SW480 (cell line): ENCODE results near the gene HOXC12.

Experiments
- DNase-seq: peaks from one replicate; pipeline ENCODE4 v3.0.0-alpha.2; 2016; ENCODE audit warnings: low spot score

Gene HOXC12

DNA sequence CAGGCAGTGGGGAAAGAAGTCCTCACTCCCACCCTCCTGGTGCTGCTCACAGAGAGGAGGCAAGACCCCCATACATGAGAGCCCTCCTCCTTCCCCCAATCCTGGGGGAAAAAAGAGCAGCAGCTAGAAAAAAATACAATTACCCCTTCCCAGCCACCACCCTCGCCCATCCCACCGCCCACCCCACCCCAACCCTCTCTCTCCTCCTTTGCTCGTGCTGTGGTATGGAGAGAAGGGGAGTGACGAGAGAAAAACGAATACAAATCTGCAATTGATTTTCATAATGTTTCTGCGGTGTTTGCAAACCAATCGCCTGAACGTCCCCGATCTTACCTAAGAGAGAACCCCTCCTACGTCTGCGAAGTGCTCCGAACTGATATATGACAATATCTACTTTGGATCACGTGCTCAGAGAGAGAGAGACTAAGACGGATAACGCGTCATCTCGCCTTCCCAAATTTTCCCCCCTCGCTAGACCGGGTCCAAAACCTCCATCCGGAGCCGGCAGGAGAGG is 18.1 kb downstream of the HOXC12 start, which contains the start of gene HOXC11:
Gene HOXC11, plus strand, starts transcription at position 405 of the 514 bp plus-strand sequence. CDS start 116 bp downstream, outside the sequence.
- no peak for DNase-seq

DNA sequence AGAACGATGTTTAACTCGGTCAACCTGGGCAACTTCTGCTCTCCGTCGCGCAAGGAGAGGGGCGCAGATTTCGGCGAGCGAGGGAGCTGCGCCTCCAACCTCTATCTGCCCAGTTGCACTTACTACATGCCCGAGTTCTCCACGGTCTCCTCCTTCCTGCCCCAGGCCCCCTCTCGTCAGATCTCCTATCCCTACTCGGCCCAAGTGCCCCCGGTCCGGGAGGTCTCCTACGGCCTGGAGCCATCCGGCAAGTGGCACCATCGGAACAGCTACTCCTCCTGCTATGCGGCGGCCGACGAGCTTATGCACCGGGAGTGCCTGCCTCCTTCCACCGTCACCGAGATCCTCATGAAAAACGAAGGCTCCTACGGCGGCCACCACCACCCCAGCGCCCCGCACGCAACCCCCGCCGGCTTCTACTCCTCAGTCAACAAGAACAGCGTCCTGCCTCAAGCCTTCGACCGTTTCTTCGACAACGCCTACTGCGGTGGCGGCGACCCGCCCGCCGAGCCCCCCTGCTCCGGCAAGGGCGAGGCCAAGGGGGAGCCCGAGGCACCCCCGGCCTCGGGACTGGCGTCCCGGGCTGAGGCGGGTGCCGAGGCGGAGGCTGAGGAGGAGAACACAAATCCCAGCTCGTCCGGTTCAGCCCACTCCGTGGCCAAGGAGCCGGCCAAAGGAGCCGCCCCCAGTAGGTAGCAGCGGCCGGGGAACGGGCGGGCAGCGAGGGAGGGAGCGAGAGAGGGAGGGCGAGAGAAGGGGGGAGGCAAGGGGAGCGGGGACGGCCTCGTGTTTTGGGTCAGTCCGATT is 18.7 kb downstream of the HOXC12 start:
- DNase-seq: no peak

DNA sequence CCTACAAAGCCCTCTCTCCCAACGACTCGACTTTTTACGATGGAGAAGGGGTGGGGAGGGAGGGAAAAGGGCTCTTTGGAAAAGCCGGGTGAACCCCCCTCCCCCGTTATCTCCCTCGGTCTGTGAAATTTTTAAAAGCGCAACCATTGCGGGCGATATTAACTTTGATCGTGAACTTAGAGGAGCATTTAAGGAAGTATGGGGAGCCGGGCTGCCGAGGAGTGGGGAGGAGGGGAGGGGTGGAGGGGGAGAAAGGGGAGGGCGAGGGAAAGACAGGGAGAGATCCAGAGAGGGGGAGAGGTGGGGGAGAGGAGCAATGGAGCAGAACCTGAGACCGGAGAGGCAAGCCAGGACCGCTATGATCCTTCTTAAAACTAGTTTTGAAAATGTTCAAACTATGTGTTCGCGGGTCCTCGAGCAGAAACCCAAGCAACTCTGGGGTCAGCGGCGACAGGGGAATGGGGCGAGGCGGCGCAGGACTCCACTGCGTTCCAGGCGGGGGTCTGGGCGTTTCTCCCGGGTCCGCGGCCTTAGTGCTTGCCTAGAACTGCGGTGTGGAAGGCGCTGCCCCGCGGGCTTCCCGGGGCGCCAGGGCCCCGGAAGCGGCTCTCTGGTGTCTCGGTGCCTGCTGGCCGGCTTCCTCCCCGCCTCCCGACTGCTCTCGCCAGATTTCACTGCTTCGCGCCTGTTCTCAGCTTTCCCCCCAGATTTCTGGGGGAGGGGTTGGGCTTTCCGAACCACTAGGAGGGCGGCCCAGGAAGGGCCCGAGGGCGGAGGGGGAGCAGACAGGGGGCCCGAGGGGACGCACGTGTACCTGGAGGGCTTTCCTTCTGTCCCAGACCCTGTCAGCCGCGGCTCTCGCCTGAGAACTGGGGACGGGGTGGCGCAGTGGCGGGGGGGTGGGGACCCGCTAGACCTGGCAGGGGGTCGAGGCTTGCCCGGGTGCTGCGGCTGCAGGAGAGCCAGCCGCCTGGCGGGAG is 19.7 kb downstream of the HOXC12 start, which contains the start of gene HOTAIR:
Gene HOTAIR, minus strand, starts transcription at position 871 of the 980 bp plus-strand sequence.
- peak; percentile 65 for DNase-seq

DNA sequence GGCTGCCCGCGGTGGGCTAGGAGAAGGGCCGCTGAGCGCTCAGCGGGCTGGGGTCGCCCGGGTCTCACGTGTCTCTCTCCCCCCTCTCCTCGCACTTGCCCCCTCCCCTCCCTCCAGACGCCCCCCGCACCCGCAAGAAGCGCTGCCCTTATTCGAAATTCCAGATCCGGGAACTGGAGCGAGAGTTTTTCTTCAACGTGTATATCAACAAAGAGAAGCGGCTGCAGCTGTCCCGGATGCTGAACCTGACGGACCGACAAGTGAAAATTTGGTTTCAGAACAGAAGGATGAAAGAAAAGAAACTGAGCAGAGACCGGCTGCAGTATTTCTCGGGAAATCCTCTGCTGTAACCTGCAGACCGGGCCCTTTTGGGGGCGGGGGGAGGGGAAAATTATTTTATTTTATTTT is 20.4 kb downstream of the HOXC12 start:
- DNase-seq: no peak

DNA sequence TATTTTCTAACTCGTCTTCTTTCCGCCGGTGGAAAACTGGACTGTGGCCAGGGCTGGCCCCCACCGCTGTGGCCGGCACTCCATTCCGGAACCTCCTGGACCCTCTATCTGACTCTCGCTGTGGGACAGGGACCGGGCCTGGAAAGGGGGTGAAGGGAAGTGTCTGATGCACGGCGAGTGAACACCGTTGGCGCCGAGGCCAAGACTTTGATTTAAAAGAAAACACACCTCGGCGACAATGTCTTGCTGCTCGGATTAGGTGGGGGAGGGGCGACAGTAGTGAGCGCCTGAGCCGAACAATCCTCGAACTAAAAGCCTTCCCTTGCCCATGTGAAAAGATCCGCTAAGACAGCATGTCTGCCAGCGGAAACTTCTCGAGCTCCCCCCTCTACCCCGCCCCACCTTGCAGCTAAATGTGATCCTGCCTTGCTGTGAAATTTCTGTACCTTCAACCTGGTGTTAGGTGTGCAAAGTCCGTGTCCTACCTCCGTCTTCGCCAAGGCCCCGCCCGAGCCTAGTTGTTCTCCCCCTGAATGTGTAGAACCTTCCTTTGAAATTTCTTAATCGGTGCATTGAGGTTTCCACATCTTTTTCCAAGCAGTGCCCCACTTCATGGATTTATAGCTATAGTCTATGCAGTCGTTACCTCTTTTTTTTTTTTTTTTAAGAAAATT is 20.9 kb downstream of the HOXC12 start:
- DNase-seq: no peak

DNA sequence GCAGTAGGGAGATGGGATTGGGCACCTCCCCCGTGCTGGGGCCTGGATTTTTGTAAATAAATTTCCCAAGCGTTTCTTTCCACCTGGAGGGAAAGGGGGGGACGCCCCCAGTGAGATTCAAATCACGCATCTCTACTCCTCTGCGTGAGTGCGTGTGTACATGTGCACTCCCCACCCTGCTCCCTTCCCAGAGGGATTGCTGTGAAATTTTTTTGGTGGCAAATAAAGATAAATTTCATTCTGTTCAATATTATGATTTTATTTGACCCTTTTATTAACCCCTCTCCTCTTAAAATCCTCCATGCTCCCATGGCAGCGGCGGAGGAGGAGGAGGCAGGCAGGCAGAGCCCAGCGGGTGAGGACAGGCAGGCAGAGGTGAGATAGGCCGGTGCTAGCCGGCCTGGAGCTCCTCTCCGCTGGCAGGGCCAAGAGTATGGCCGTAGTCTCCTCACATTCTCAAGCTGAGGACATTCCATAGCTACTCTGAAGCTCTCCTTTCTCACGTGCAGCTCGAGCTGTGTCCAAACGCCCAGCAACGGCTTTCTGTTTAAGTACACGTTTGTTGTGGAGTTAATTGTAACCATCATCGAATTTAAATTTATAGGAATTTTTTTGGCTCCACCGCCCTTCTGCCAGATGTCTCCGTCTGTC is 21.6 kb downstream of the HOXC12 start:
- no peak for DNase-seq

DNA sequence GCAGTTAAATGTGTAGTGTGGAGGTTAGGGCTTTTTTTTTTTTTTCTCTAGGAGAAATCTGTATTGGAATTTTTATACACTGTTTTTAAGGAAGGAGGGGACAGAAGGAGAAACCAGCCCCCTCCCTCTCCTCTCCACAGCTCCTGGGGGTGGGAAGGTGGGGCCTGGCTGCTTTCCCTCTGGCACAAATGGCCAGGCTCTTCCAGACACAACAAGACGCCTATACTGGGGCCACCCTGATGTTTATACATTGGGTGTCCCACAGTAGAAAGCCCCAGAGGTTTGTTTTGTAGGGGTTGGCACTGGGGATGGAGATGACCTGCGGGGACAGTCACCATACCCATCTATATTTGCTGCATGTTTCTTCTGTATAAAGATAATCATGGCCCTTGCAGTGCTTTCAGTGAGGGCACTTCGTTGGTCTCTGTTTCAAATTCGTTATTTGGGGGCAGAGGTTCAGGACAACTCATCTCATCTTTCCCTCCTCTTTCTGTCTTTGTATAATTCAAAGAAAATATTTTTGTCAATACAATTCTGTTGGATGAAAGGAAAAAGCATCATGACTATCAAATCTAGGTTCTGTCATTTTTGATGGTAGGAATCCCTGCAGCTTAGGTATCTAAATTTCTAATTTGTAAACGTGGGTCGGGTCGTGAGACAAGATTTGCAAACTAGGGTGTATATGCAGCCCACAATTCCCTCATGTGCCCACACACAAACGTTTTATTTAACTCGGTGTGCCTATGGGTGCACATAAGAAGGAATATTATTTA is 22.3 kb downstream of the HOXC12 start:
- no peak for DNase-seq

DNA sequence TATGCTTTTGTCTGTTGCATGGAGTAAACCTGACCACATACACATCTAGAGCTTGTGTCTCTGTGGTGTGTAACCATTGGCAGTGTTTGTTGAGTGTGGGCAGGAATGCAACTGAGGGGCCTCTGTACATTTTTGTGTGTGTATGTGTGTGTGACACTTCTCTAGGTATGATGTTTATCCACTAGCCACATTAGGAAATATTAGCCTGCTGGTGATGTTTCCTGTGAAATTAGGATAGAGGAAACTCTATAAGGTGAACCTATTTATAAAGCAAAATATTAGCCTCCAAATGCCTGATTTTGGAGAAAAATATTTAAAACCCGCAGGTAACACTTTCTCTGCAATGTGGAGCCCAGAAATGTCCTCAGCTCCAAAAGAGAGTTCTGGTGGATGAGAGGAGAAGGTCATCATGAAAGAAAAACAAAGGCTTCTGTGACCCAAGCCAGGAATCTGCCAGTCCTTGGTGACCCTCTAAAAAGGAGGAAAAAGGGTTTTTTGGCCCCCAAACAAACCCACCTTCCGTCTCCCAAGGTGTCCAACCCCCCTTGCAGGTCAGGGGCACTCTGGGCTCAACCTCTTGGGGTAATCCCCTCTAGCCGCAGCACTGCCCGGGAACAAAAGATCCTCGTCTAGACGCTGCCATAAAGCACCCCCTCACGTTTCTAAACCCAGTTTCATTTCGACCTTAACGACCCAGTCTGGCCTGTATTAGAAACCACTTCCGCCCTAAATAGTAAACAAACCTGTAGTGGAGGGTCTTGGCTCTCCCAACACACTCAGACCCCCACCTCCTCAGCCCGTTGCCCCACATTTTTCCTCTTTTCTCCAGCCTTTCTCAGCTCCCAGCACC is 23.1 kb downstream of the HOXC12 start:
- DNase-seq: peak; percentile 68

DNA sequence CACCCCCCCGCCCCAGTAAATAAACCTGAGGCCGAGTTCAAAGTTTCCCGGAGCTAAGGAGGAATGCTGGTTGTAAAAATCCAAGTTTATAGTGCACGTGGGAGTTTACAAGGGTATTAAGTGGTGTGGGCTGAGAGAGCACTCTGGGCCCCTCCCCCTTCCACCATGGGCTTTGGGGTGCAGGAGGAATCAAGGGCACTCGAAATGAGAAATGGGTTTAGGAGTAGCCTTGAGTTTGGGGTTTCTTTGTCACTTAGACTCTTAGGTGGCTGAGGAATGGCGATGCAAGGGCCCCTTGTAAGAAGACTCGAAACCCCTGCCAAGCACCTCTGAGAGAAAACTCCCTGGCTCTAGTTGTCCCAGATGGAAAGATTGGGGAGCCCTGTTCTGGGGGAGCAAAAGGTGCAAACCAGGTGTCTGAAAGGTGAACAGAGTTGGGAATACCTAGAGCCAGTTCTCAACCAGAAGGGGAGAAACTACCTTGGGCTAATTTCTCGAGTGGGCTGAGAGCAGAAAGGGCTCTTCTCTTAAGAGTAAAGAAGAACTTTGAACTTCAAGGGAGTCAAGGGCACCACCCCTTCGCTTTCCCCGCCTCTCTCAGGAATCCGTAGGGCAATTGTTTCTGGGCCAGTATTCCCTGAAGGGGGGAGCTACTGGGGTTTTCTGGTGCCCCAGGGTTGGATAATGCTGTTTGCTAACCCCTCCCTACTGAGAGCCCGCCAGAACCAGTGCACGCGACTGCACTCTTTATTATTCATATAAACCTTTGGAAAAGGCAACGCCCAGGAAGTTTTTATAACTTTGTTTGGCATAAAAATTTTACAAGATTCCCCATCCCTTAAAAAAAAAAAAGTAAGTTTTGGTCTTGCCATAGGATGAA is 24.0 kb downstream of the HOXC12 start:
- peak; percentile 88 for DNase-seq

DNA sequence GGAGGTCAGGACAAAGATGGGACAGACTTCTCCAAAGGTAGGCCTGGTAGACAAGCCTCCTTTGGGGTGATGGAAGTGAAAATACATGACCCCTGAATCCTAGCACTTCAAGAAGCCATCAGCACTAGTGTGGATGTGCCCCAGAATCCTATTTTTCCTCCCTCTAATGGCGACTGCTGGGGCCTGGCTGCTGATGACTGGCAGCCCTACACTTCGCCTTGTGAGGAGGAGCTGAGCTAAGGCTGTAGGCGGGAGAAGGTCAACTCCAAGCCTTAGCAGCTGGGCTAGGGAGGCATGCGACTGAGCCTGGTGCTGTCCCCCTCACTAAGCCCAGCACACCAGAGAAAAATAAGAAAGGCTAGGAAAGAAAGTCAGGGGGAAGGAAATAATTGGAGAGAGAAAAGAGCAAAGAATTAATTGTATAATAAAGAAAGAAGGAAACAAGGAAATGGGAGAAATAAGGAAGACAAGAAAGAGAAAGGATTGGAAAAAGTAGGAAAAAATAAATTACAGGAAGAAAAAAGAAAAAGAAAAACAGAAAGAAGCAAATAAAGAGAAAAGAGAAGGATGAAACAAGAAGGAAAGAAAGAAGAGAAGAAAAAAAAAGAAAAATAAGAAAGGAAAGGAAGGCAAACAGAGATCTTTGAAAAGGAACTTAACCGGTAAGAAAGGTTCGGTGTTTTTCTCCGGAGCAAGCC is 25.6 kb downstream of the HOXC12 start:
- DNase-seq: no peak

DNA sequence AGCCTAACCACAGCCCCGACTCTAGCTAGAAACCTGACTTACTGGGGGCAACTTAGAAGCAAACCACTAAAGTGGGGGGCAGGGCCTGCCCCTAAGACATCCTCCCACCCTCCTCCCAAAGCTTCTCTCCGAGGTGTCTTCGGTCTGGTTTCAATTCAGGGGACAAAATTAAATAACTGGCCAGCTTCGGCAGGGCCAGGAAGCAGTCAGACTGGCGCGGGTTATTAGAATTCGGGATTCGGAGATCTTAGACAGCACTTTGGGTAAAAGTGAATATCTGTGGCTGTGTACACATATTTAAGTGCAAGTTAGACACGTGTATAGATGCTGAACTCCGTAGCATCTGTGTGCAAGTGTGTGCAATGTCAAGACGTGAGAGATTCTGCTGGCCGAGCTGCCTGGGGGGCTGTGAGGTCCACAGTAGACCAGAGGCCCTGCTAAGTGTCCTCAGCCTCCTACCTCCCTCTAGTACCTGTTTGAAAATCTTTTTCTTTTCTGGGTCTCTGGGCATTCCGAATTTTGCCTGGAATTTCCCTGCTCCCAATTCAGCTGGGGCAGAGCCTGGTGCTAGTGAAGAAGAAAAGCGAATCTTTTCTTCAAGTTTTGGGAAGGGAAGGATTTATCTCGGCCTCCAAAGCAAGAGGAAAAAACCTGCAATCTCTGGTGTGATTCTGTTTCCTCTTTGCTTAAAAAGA is 26.2 kb downstream of the HOXC12 start:
- no peak for DNase-seq

DNA sequence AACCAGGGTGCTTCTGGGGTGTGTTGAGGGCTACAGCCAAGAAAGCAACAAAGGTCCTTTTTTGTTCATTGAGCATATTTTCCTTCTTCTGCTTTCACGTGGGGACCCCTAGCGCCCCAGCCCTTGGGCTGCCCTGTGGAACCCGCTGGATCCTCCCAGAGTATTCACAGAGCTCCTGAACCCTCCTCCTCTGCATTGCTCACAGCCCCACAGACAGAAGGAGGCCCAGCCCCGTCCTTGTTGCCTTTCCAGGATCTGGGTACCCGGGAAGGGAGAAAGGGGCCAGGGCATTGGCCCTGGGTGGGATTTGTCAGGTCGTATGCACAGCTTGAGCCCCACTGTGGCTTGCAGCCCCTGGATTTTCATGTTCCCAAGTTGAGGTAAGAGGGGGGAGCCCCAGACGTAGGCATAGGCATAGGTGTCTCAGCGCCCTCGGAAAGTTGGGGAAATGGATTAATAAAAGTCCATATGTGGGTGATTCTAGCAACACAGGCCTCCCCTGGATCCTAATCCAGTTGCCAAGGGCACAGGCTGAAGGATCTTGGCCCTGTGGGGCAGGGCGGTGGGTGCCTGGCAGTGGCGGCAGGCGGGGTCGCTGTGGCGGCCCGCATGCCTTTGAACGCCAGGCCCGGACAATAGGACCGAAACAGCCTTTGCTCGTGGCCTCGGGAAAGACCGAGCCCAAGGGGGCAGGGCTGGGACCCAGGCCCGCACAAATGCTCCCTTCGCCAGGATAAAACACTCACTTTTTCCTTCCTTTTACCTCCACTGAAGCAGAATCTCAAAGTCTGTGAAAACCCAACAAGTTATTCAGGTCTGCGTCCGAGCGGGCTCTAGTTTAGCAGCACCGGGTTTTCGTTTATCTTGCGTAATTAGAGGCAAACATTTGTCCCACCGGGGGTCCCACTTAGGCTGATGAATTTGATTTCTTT is 27.2 kb downstream of the HOXC12 start:
- DNase-seq: no peak

DNA sequence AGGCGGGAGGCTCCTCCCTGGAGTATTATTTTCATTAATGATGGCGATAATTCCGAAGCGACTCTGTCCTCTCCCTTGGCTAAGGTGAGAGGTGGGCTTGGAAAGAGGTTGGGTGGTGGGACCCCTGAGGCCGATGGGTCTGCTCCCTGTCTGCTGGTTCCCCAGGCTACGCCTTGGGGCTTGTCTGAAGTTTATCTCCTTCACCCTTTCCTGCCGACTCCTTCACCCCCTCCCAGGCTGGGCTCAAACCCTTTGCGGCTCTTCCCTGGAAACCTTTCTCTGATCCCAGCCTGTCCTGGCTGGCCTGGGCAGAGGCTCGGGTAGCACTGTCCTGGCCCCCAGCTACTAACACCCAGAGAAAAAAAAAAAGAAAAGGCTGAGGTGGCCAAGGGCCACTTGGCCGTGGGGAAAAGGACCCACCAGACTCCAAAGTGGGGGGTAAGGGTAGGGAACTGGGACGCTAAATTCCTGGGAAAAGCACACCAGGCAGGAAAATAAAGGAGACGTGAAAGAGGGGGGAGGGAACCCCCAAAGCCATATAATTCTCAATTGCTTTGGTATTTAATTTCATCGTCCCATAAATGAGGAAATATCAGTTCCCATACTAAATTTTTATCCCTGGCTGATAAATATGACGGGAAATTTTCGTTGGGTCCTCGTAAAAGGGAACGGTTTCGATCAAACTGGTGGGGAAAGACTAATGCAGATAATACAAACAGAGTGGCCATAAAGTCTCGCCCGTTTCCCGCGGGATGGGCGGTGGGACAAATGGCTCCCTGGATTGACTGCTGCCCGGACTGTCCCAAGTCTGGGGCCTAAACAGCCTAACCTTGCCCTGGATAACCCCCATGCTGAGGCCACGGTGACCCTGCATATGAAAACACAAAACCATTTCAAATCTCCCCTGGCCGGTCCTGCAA is 28.2 kb downstream of the HOXC12 start:
- no peak for DNase-seq

DNA sequence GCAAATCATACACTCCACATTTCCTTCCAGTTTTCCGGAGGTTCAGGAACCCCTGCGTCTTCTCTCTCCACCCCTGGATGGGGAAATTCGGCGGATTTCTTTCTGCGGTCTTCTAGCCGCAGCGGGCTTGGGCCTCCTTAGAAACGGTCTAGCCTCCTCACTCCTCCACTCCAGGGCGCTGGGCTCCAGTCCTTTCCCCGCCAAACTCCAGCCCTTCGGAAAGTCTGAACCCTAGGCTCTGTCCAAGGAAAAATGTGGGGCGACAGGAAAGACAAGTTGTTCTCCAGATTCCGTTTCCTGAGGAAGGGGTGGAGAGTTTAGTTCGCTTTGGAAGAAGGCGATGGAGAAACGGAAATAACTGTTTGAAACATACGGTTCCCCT is 28.9 kb downstream of the HOXC12 start:
- no peak for DNase-seq

DNA sequence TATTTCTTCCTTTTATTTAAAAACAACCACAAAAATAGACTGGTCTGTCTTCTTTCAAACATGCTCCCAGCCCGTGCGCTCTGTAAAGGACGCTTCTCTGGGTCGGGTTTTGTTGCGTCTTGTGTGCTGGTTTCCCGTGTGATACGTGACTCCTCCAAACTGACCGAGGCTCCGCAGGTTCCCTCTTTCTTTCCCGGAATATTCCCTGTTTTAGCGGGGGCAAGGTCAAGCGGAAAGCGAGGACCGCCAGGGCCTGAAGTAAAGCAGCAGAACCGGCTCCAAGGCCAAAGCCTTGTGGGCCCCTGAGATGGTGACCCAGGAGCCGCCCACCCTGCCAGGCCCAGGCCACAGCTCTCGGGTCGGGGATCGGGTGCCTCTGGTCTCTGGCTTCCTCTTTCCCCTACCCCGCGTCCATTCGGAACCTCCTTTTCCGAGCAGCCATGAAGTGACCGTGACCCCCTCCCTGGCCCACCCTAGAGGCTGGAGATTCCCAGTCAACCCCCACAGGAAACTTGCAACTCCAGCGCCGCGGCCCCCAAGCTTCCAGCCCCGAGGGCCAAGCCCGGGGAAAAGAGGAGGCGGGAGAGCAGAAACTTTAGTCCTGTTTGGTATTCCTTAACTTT is 29.4 kb downstream of the HOXC12 start:
- DNase-seq: no peak
